ENCODE measurements around the gene TRIM62.
"Not testable (repeated sequence)": the region's sequence is repeated elsewhere in the genome, so short reads cannot be mapped to it uniquely, and the experiment has no call there.

Gene TRIM62

GRCh38 chr1:33137800-33138199 lies 44.0 kb downstream of the TRIM62 start:
- 31 to 36% methylated on average over 8 of the region's 8 CpGs for WGBS, 2 experiments
- H3K9me3 ChIP-seq (ENCODE audit: control insufficient read depth, low read length) = no peaks in the 10 kb centered on the region

GRCh38 chr1:33136041-33136440 lies 45.8 kb downstream of the TRIM62 start:
- not testable (repeated sequence) for H3K27me3 ChIP-seq (ENCODE audit: control insufficient read depth, insufficient read depth, low read length, poor library complexity, severe bottlenecking); H3K36me3 ChIP-seq (ENCODE audit: control insufficient read depth, insufficient read depth, low read length); H3K4me3 ChIP-seq (ENCODE audit: insufficient read depth, low read depth, low read length); H3K27ac ChIP-seq (ENCODE audit: insufficient read depth, low read depth, low read length, poor library complexity, severe bottlenecking); H3K9me3 ChIP-seq (ENCODE audit: control insufficient read depth, low read length); H3K4me1 ChIP-seq (ENCODE audit: control insufficient read depth, insufficient read depth, low read length)
- WGBS, 2 experiments = 90 to 91% methylated on average over 1 of the region's 1 CpG

More at GRCh38 chr1:33137800-33138199, 44.0 kb downstream of the TRIM62 start:
- H3K4me1 ChIP-seq (ENCODE audit: control insufficient read depth, insufficient read depth, low read length) = peaks cover 5% of the 10 kb centered on the region
- no peak overlapping the region for H3K27ac ChIP-seq (ENCODE audit: insufficient read depth, low read depth, low read length, poor library complexity, severe bottlenecking)
- H3K4me3 ChIP-seq (ENCODE audit: insufficient read depth, low read depth, low read length) = no peak overlapping the region
- no peaks in the 10 kb centered on the region for H3K27me3 ChIP-seq (ENCODE audit: control insufficient read depth, insufficient read depth, low read length, poor library complexity, severe bottlenecking)
- no peaks in the 10 kb centered on the region for H3K36me3 ChIP-seq (ENCODE audit: control insufficient read depth, insufficient read depth, low read length)

- 90 to 91% methylated on average over 10 of the region's 10 CpGs for WGBS, 2 experiments
These were observed 48.3 kb downstream of the TRIM62 start for GRCh38 chr1:33133478-33134105.

DNA sequence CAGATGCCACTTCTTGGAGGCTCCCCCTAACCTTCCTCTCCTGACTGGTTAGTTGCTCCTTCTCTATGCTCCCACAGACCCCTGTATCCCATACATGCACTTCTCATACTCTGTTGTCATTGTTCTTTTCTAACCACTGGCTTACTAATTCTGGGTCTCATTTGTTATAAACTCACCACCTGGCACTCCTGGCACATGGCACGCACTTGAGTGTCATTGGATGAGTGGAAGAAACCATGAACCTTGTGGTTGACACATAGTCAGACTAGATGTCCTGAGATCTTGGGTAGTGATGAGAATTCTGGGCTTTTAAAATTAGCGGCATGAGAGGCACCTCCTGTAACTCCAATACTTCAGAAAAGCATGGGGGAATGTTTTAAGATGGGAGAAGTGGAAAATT lies 49.3 kb downstream of the TRIM62 start:
- Histone ChIP-seq H3K27me3 (ENCODE audit: control insufficient read depth, insufficient read depth, low read length, poor library complexity, severe bottlenecking) (peaks cover 3% of the 10 kb centered on the region), H3K4me1 (ENCODE audit: control insufficient read depth, insufficient read depth, low read length) (no peaks in the 10 kb centered on the region), H3K4me3 (ENCODE audit: insufficient read depth, low read depth, low read length) (no peak overlapping the region), H3K36me3 (ENCODE audit: control insufficient read depth, insufficient read depth, low read length) (no peaks in the 10 kb centered on the region), H3K27ac (ENCODE audit: insufficient read depth, low read depth, low read length, poor library complexity, severe bottlenecking) (no peak overlapping the region), H3K9me3 (ENCODE audit: control insufficient read depth, low read length) (no peaks in the 10 kb centered on the region)
- 81 to 97% methylated on average over 2 of the region's 2 CpGs for WGBS, 2 experiments

More at GRCh38 chr1:33133478-33134105, 48.3 kb downstream of the TRIM62 start:
- H3K27ac ChIP-seq (ENCODE audit: insufficient read depth, low read depth, low read length, poor library complexity, severe bottlenecking) = no peak overlapping the region
- peaks cover 3% of the 10 kb centered on the region for H3K27me3 ChIP-seq (ENCODE audit: control insufficient read depth, insufficient read depth, low read length, poor library complexity, severe bottlenecking)
- H3K9me3 ChIP-seq (ENCODE audit: control insufficient read depth, low read length) = no peaks in the 10 kb centered on the region
- no peaks in the 10 kb centered on the region for H3K36me3 ChIP-seq (ENCODE audit: control insufficient read depth, insufficient read depth, low read length)
- no peak overlapping the region for H3K4me3 ChIP-seq (ENCODE audit: insufficient read depth, low read depth, low read length)
- no peaks in the 10 kb centered on the region for H3K4me1 ChIP-seq (ENCODE audit: control insufficient read depth, insufficient read depth, low read length)

DNA sequence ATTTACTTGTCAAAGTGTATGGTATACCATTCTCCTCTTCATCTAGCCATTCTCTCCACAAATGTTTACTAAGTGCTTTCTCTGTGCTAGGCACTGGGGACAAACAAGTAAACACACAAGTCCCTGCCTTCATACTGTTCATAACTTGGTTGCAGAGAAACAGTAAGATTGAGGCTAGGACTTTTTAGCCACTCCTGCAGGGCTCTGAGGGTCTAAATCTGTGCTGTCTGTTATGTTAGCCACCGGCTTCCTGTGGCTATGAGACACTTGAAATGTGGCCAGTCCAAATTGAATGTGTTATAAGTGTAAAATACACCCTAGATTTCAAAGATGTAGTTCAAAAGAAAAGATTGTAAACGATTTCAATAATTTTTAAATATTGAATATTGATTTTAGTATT lies 50.7 kb downstream of the TRIM62 start:
- Histone ChIP-seq H3K9me3 (ENCODE audit: control insufficient read depth, low read length) (no peaks in the 10 kb centered on the region), H3K36me3 (ENCODE audit: control insufficient read depth, insufficient read depth, low read length) (no peaks in the 10 kb centered on the region), H3K27me3 (ENCODE audit: control insufficient read depth, insufficient read depth, low read length, poor library complexity, severe bottlenecking) (peaks cover 3% of the 10 kb centered on the region), H3K27ac (ENCODE audit: insufficient read depth, low read depth, low read length, poor library complexity, severe bottlenecking) (no peak overlapping the region), H3K4me1 (ENCODE audit: control insufficient read depth, insufficient read depth, low read length) (no peaks in the 10 kb centered on the region), H3K4me3 (ENCODE audit: insufficient read depth, low read depth, low read length) (no peak overlapping the region)
- WGBS, 2 experiments = 79 to 94% methylated on average over 1 of the region's 2 CpGs

GRCh38 chr1:33130297-33130696 lies 51.5 kb downstream of the TRIM62 start:
- H3K9me3 ChIP-seq (ENCODE audit: control insufficient read depth, low read length) = no peaks in the 10 kb centered on the region
- no peaks in the 10 kb centered on the region for H3K4me1 ChIP-seq (ENCODE audit: control insufficient read depth, insufficient read depth, low read length)
- no peaks in the 10 kb centered on the region for H3K36me3 ChIP-seq (ENCODE audit: control insufficient read depth, insufficient read depth, low read length)
- peaks cover 3% of the 10 kb centered on the region for H3K27me3 ChIP-seq (ENCODE audit: control insufficient read depth, insufficient read depth, low read length, poor library complexity, severe bottlenecking)
- H3K27ac ChIP-seq (ENCODE audit: insufficient read depth, low read depth, low read length, poor library complexity, severe bottlenecking) = no peak overlapping the region
- WGBS, 2 experiments = 89 to 94% methylated on average over 4 of the region's 4 CpGs
- no peak overlapping the region for H3K4me3 ChIP-seq (ENCODE audit: insufficient read depth, low read depth, low read length)

- peaks cover 3% of the 10 kb centered on the region for H3K27me3 ChIP-seq (ENCODE audit: control insufficient read depth, insufficient read depth, low read length, poor library complexity, severe bottlenecking)
- H3K36me3 ChIP-seq (ENCODE audit: control insufficient read depth, insufficient read depth, low read length) = no peaks in the 10 kb centered on the region
- no peaks in the 10 kb centered on the region for H3K9me3 ChIP-seq (ENCODE audit: control insufficient read depth, low read length)
- no peak overlapping the region for H3K4me3 ChIP-seq (ENCODE audit: insufficient read depth, low read depth, low read length)
- H3K27ac ChIP-seq (ENCODE audit: insufficient read depth, low read depth, low read length, poor library complexity, severe bottlenecking) = no peak overlapping the region
- no peaks in the 10 kb centered on the region for H3K4me1 ChIP-seq (ENCODE audit: control insufficient read depth, insufficient read depth, low read length)
- WGBS, 2 experiments = 90 to 93% methylated on average over 4 of the region's 4 CpGs
These were observed 53.1 kb downstream of the TRIM62 start for GRCh38 chr1:33128781-33129180.

- WGBS, 2 experiments = 61 to 64% methylated on average over 44 of the region's 44 CpGs
- Histone ChIP-seq H3K4me3 (ENCODE audit: insufficient read depth, low read depth, low read length) (peak overlapping the region; percentile 55), H3K4me1 (ENCODE audit: control insufficient read depth, insufficient read depth, low read length) (no peaks in the 10 kb centered on the region), H3K9me3 (ENCODE audit: control insufficient read depth, low read length) (no peaks in the 10 kb centered on the region), H3K36me3 (ENCODE audit: control insufficient read depth, insufficient read depth, low read length) (no peaks in the 10 kb centered on the region), H3K27ac (ENCODE audit: insufficient read depth, low read depth, low read length, poor library complexity, severe bottlenecking) (no peak overlapping the region), H3K27me3 (ENCODE audit: control insufficient read depth, insufficient read depth, low read length, poor library complexity, severe bottlenecking) (peaks cover 3% of the 10 kb centered on the region)
These were observed 54.6 kb downstream of the TRIM62 start for GRCh38 chr1:33127001-33127823.

DNA sequence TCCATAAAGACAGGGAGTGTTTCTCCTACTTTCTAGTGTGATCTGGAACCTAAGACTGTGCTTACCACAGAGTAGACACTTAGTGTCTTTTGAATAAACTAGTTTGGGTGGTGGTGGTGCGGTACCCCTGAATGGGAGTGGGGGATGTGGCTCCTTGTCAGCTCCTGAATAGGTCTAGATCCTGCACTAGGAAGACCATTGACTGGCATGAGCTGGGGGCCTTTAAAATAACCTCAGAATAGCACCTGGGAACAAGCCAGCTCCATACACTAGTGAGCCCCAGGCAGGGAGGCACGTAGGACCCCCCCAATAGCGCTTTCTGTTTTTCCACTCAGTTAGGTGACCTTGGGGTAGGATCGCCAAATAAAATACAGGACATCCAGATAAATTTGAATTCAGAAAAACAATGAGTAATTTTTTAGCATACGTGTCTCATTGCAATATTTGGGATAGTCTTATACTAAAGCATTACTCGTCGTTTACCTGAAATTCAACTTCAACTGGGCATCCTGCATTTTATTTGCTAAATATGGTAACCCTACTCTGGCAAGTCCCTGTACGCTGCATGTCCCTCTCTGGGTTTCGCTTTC lies 55.3 kb downstream of the TRIM62 start:
- Histone ChIP-seq H3K9me3 (ENCODE audit: control insufficient read depth, low read length) (no peaks in the 10 kb centered on the region), H3K27me3 (ENCODE audit: control insufficient read depth, insufficient read depth, low read length, poor library complexity, severe bottlenecking) (peaks cover 3% of the 10 kb centered on the region), H3K4me3 (ENCODE audit: insufficient read depth, low read depth, low read length) (peak overlapping the region; percentile 55), H3K36me3 (ENCODE audit: control insufficient read depth, insufficient read depth, low read length) (no peaks in the 10 kb centered on the region), H3K27ac (ENCODE audit: insufficient read depth, low read depth, low read length, poor library complexity, severe bottlenecking) (no peak overlapping the region), H3K4me1 (ENCODE audit: control insufficient read depth, insufficient read depth, low read length) (no peaks in the 10 kb centered on the region)
- WGBS, 2 experiments = 77 to 83% methylated on average over 9 of the region's 9 CpGs

- 81 to 92% methylated on average over 4 of the region's 4 CpGs for WGBS, 2 experiments
- not testable (repeated sequence) for H3K27me3 ChIP-seq (ENCODE audit: control insufficient read depth, insufficient read depth, low read length, poor library complexity, severe bottlenecking); H3K4me3 ChIP-seq (ENCODE audit: insufficient read depth, low read depth, low read length)
These were observed 57.2 kb downstream of the TRIM62 start for GRCh38 chr1:33124647-33125046.

More at GRCh38 chr1:33124647-33125046, 57.2 kb downstream of the TRIM62 start:
- not testable (repeated sequence) for H3K27ac ChIP-seq (ENCODE audit: insufficient read depth, low read depth, low read length, poor library complexity, severe bottlenecking); H3K36me3 ChIP-seq (ENCODE audit: control insufficient read depth, insufficient read depth, low read length); H3K4me1 ChIP-seq (ENCODE audit: control insufficient read depth, insufficient read depth, low read length); H3K9me3 ChIP-seq (ENCODE audit: control insufficient read depth, low read length)
